ENCODE data around the gene OR6N1. TPM values are rescaled to one million over a fixed set of nuclear protein-coding genes. Genes with fewer than 3 reads are reported as not detected.

Gene OR6N1
- total and polyA plus RNA-seq, 9 of the 15 experiments (the other 6 are each of a cell fraction or from before 2014, with no cell fraction given): 0.01 to 0.07 TPM; not detected in 7

DNA sequence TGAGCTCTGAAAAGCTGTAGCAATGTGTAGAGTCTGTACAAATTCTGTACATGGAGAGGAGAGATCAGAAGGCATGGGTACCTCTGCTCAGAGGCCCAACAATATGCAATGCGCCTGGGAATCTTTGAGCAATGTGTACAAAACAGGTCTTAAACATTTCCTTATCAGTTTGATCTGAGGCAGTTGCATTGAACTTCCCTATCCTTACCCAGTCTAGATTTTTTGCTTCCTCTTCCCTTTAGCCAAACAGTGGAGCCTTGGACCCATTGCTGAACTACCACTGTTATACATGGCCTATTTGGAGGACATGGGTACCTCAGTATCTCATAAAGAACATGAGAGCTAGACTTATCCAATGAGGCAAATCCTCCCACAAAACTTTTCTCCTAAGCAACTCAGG, 46.6 kb upstream of the OR6N1 start (continued):
- TF ChIP-seq, protein P1, sequence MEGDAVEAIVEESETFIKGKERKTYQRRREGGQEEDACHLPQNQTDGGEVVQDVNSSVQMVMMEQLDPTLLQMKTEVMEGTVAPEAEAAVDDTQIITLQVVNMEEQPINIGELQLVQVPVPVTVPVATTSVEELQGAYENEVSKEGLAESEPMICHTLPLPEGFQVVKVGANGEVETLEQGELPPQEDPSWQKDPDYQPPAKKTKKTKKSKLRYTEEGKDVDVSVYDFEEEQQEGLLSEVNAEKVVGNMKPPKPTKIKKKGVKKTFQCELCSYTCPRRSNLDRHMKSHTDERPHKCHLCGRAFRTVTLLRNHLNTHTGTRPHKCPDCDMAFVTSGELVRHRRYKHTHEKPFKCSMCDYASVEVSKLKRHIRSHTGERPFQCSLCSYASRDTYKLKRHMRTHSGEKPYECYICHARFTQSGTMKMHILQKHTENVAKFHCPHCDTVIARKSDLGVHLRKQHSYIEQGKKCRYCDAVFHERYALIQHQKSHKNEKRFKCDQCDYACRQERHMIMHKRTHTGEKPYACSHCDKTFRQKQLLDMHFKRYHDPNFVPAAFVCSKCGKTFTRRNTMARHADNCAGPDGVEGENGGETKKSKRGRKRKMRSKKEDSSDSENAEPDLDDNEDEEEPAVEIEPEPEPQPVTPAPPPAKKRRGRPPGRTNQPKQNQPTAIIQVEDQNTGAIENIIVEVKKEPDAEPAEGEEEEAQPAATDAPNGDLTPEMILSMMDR (IDR thresholded peaks at IDR 0.05 in 2 of 3, conservative IDR thresholded peaks at IDR 0.05 in 1 of 3; ENCODE audit: insufficient read depth in 2 of 3, low read depth in 1 of 3, low read length in 3 of 3): no peak
- TF ChIP-seq GATAD2B (IDR thresholded peaks at IDR 0.05; ENCODE audit: borderline replicate concordance): no peak
- no peak for TF ChIP-seq ZNF57 (CRISPR knock-in tag; IDR thresholded peaks at IDR 0.05)
- peak; percentile 80 for TF ChIP-seq ZNF589 (CRISPR knock-in tag; IDR thresholded peaks at IDR 0.05; ENCODE audit: low read depth)
- TF ChIP-seq ZNF224 (CRISPR knock-in tag; IDR thresholded peaks at IDR 0.05): no peak
- no peak for TF ChIP-seq ZNF121 (CRISPR knock-in tag; conservative IDR thresholded peaks at IDR 0.05)
- TF ChIP-seq, protein P2, sequence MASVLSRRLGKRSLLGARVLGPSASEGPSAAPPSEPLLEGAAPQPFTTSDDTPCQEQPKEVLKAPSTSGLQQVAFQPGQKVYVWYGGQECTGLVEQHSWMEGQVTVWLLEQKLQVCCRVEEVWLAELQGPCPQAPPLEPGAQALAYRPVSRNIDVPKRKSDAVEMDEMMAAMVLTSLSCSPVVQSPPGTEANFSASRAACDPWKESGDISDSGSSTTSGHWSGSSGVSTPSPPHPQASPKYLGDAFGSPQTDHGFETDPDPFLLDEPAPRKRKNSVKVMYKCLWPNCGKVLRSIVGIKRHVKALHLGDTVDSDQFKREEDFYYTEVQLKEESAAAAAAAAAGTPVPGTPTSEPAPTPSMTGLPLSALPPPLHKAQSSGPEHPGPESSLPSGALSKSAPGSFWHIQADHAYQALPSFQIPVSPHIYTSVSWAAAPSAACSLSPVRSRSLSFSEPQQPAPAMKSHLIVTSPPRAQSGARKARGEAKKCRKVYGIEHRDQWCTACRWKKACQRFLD (CRISPR knock-in tag; IDR thresholded peaks at IDR 0.05): peak; percentile 90
- no peak for TF ChIP-seq KLF1 (tag; IDR thresholded peaks at IDR 0.05)
- no peak for TF ChIP-seq KAT2B (IDR thresholded peaks at IDR 0.05; ENCODE audit: low read depth, low read length)
- TF ChIP-seq, protein P3, sequence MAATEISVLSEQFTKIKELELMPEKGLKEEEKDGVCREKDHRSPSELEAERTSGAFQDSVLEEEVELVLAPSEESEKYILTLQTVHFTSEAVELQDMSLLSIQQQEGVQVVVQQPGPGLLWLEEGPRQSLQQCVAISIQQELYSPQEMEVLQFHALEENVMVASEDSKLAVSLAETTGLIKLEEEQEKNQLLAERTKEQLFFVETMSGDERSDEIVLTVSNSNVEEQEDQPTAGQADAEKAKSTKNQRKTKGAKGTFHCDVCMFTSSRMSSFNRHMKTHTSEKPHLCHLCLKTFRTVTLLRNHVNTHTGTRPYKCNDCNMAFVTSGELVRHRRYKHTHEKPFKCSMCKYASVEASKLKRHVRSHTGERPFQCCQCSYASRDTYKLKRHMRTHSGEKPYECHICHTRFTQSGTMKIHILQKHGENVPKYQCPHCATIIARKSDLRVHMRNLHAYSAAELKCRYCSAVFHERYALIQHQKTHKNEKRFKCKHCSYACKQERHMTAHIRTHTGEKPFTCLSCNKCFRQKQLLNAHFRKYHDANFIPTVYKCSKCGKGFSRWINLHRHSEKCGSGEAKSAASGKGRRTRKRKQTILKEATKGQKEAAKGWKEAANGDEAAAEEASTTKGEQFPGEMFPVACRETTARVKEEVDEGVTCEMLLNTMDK (IDR thresholded peaks at IDR 0.05; ENCODE audit: borderline replicate concordance, insufficient read depth, low read depth, low read length, poor library complexity, severe bottlenecking): no peak
- TF ChIP-seq, protein P4, sequence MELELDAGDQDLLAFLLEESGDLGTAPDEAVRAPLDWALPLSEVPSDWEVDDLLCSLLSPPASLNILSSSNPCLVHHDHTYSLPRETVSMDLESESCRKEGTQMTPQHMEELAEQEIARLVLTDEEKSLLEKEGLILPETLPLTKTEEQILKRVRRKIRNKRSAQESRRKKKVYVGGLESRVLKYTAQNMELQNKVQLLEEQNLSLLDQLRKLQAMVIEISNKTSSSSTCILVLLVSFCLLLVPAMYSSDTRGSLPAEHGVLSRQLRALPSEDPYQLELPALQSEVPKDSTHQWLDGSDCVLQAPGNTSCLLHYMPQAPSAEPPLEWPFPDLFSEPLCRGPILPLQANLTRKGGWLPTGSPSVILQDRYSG (tag; conservative IDR thresholded peaks at IDR 0.05; ENCODE audit: low read depth): 0 out of 2 replicates have a peak, but pooled peaks have one; percentile 46
- TF ChIP-seq ZNF354B (CRISPR knock-in tag; IDR thresholded peaks at IDR 0.05): 0 out of 2 replicates have a peak, but pooled peaks have one; percentile 14
- no peak for TF ChIP-seq RNF2 (IDR thresholded peaks at IDR 0.05)
- no peak for TF ChIP-seq RFX7 (CRISPR knock-in tag; IDR thresholded peaks at IDR 0.05)
- no peak for TF ChIP-seq ATF1 (CRISPR knock-in tag; IDR thresholded peaks at IDR 0.05)
- TF ChIP-seq ATF1 (tag; IDR thresholded peaks at IDR 0.05): no peak
- TF ChIP-seq NFE2L1 (tag; IDR thresholded peaks at IDR 0.05; ENCODE audit: borderline replicate concordance, low read depth): 0 out of 2 replicates have a peak, but pooled peaks have one; percentile 2
- TF ChIP-seq, protein P5, sequence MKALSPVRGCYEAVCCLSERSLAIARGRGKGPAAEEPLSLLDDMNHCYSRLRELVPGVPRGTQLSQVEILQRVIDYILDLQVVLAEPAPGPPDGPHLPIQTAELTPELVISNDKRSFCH (CRISPR knock-in tag; IDR thresholded peaks at IDR 0.05): no peak
- TF ChIP-seq, protein P5 (tag; IDR thresholded peaks at IDR 0.05): peak; percentile 32
- no peak for TF ChIP-seq NEUROD1 (IDR thresholded peaks at IDR 0.05; ENCODE audit: borderline replicate concordance, low read depth, low read length, partially characterized antibody)

Data from K562 (cell line).